GM18505 (cell line): Measurements from ENCODE around the gene HYAL1.
A peak's percentile ranks its signal among the peaks of the same experiment; 100 is the strongest.

Experiments used
- ATAC-seq: cut with Tn5 transposase; IDR thresholded peaks from one replicate; pipeline ENCODE4 v1.9.1; 2021; ENCODE audit not compliant: unreplicated experiment
- POLR2A ChIP-seq: IDR thresholded peaks from 4 replicates; pipeline ENCODE4 v1.6.1; 2011; ENCODE audit warnings: borderline replicate concordance; ENCODE audit not compliant: insufficient read depth, insufficient read length; ENCODE audit errors: extremely low read depth

The HYAL1 gene

GRCh38 chr3:50327129-50327528, 23.8 kb upstream of the HYAL1 start:
- no peak for TF ChIP-seq POLR2A
- ATAC-seq: no peak

GRCh38 chr3:50326182-50326541, 22.8 kb upstream of the HYAL1 start:
- no peak for TF ChIP-seq POLR2A
- ATAC-seq: no peak

GRCh38 chr3:50325497-50326181, 22.3 kb upstream of the HYAL1 start:
- ATAC-seq: no peak
- TF ChIP-seq POLR2A: no peak

GRCh38 chr3:50325113-50325480, 21.7 kb upstream of the HYAL1 start:
- no peak for ATAC-seq
- no peak for TF ChIP-seq POLR2A

GRCh38 chr3:50324351-50325112, 21.2 kb upstream of the HYAL1 start:
- no peak for TF ChIP-seq POLR2A
- no peak for ATAC-seq

GRCh38 chr3:50323614-50324199, 20.3 kb upstream of the HYAL1 start:
- ATAC-seq: no peak
- no peak for TF ChIP-seq POLR2A

- no peak for ATAC-seq
- TF ChIP-seq POLR2A: no peak
Observed at GRCh38 chr3:50323092-50323600, 19.8 kb upstream of the HYAL1 start.

GRCh38 chr3:50322386-50323091, 19.2 kb upstream of the HYAL1 start, which contains the start of gene HYAL2:
Gene HYAL2 (minus strand): TSS chr3:50322745. CDS start chr3:50320489, 2,256 bp downstream.
- TF ChIP-seq POLR2A: no peak
- no peak for ATAC-seq

- no peak for TF ChIP-seq POLR2A
- no peak for ATAC-seq
Observed at GRCh38 chr3:50322115-50322385, 18.7 kb upstream of the HYAL1 start.

- peak; percentile 73 for TF ChIP-seq POLR2A
Observed at GRCh38 chr3:50321336-50322114, 18.2 kb upstream of the HYAL1 start.

GRCh38 chr3:50320853-50321335, 17.5 kb upstream of the HYAL1 start:
- ATAC-seq: peak; percentile 41
- no peak for TF ChIP-seq POLR2A

More at GRCh38 chr3:50321336-50322114, 18.2 kb upstream of the HYAL1 start:
- ATAC-seq: peak; percentile 63

- ATAC-seq: no peak
Observed at GRCh38 chr3:50319894-50320625, 16.7 kb upstream of the HYAL1 start.

More at GRCh38 chr3:50319894-50320625, 16.7 kb upstream of the HYAL1 start:
- no peak for TF ChIP-seq POLR2A
